Subcutaneous abdominal adipose tissue (tissue), 5 donors: ENCODE data around the gene NRP2.

Source experiments
- H3K27ac ChIP-seq: one replicate; pipeline ENCODE4 v1.7.0; 2013; ENCODE audit warnings: low read depth, mild to moderate bottlenecking, inconsistent platforms, low read length, moderate library complexity
- H3K27me3 ChIP-seq, 5 donors: one replicate each; pipeline ENCODE4 v1.7.0; 2013; ENCODE audit warnings: low read length in 5 of 5, inconsistent platforms in 1 of 5; ENCODE audit not compliant: control insufficient read depth in 5 of 5, insufficient read depth in 4 of 5
- H3K36me3 ChIP-seq, 5 donors: one replicate each; pipeline ENCODE4 v1.7.0; 2013; ENCODE audit warnings: low read length in 5 of 5; ENCODE audit not compliant: control insufficient read depth in 5 of 5, insufficient read depth in 5 of 5
- H3K4me1 ChIP-seq, 5 donors: one replicate each; pipeline ENCODE4 v1.7.0; 2013; ENCODE audit warnings: low read length in 5 of 5, mild to moderate bottlenecking in 3 of 5, moderate library complexity in 1 of 5; ENCODE audit not compliant: control insufficient read depth in 5 of 5, insufficient read depth in 5 of 5
- H3K4me3 ChIP-seq, 5 donors: one replicate each; pipeline ENCODE4 v1.7.0; 2013; ENCODE audit warnings: low read length in 5 of 5, low read depth in 1 of 5
- H3K9ac ChIP-seq, 5 donors: one replicate each; pipeline ENCODE4 v1.7.0; 2013; ENCODE audit warnings: low read length in 5 of 5, mild to moderate bottlenecking in 4 of 5, moderate library complexity in 3 of 5
- H3K9me3 ChIP-seq, 5 donors: one replicate each; pipeline ENCODE4 v1.7.0; 2013; ENCODE audit warnings: low read length in 5 of 5; ENCODE audit not compliant: control insufficient read depth in 5 of 5
- donor health status: healthy.
- donor health status: healthy.
- donor health status: healthy.
- donor health status: healthy.
- donor health status: healthy.

The NRP2 gene

GRCh38 chr2:205785507-205786260 is 103.4 kb downstream of the NRP2 start:
- H3K9ac ChIP-seq = no peak overlapping the region
- H3K4me1 ChIP-seq = peaks cover 0 to 3% (median 0%) of the 10 kb centered on the region in 5 donors
- peaks cover 0 to 20% (median 0%) of the 10 kb centered on the region in 5 donors for H3K36me3 ChIP-seq
- no peaks in the 10 kb centered on the region for H3K9me3 ChIP-seq
- H3K27ac ChIP-seq = no peak overlapping the region
- H3K4me3 ChIP-seq = no peak overlapping the region
- H3K27me3 ChIP-seq = no peaks in the 10 kb centered on the region

GRCh38 chr2:205786976-205787375 is 104.7 kb downstream of the NRP2 start:
- Histone ChIP-seq H3K4me1 (peaks cover 0 to 3% (median 0%) of the 10 kb centered on the region in 5 donors), H3K9ac (no peak overlapping the region), H3K9me3 (no peaks in the 10 kb centered on the region), H3K27me3 (no peaks in the 10 kb centered on the region), H3K27ac (no peak overlapping the region), H3K36me3 (peaks cover 0 to 29% (median 3%) of the 10 kb centered on the region in 5 donors), H3K4me3 (no peak overlapping the region)

GRCh38 chr2:205787761-205788160 is 105.5 kb downstream of the NRP2 start:
- no peak overlapping the region for H3K9ac ChIP-seq
- H3K4me1 ChIP-seq = peaks cover 0 to 3% (median 0%) of the 10 kb centered on the region in 5 donors
- H3K27ac ChIP-seq = no peak overlapping the region
- H3K4me3 ChIP-seq = no peak overlapping the region
- no peaks in the 10 kb centered on the region for H3K27me3 ChIP-seq
- no peaks in the 10 kb centered on the region for H3K9me3 ChIP-seq
- peaks cover 0 to 37% (median 5%) of the 10 kb centered on the region in 5 donors for H3K36me3 ChIP-seq

GRCh38 chr2:205789906-205790305 is 107.6 kb downstream of the NRP2 start:
- Histone ChIP-seq H3K4me3 (no peak overlapping the region), H3K36me3 (peaks cover 9 to 52% (median 15%) of the 10 kb centered on the region in 5 donors), H3K9me3 (no peaks in the 10 kb centered on the region), H3K27me3 (no peaks in the 10 kb centered on the region), H3K4me1 (peaks cover 0 to 10% (median 0%) of the 10 kb centered on the region in 5 donors), H3K9ac (no peak overlapping the region), H3K27ac (no peak overlapping the region)

GRCh38 chr2:205792908-205793307 is 110.6 kb downstream of the NRP2 start:
- H3K36me3 ChIP-seq = peaks cover 19 to 71% (median 38%) of the 10 kb centered on the region in 5 donors
- H3K9me3 ChIP-seq = peaks cover 0 to 6% (median 0%) of the 10 kb centered on the region in 5 donors
- H3K27me3 ChIP-seq = no peaks in the 10 kb centered on the region
- no peak overlapping the region for H3K4me3 ChIP-seq
- peaks cover 0 to 10% (median 0%) of the 10 kb centered on the region in 5 donors for H3K4me1 ChIP-seq
- H3K27ac ChIP-seq = no peak overlapping the region
- no peak overlapping the region for H3K9ac ChIP-seq

- H3K27ac ChIP-seq = no peak overlapping the region
- peaks cover 0 to 10% (median 0%) of the 10 kb centered on the region in 5 donors for H3K4me1 ChIP-seq
- H3K9ac ChIP-seq = no peak overlapping the region
- H3K36me3 ChIP-seq = peaks cover 14 to 56% (median 40%) of the 10 kb centered on the region in 5 donors
- H3K4me3 ChIP-seq = no peak overlapping the region
- H3K9me3 ChIP-seq = peaks cover 2 to 12% (median 7%) of the 10 kb centered on the region in 5 donors
- no peaks in the 10 kb centered on the region for H3K27me3 ChIP-seq
Observed at GRCh38 chr2:205796805-205797313, 114.6 kb downstream of the NRP2 start.

GRCh38 chr2:205797866-205798265 is 115.6 kb downstream of the NRP2 start:
- Histone ChIP-seq H3K27ac (no peak overlapping the region), H3K4me3 (no peak overlapping the region), H3K27me3 (no peaks in the 10 kb centered on the region), H3K9ac (no peak overlapping the region), H3K4me1 (peaks cover 0 to 5% (median 0%) of the 10 kb centered on the region in 5 donors), H3K9me3 (peaks cover 2 to 12% (median 7%) of the 10 kb centered on the region in 5 donors), H3K36me3 (peaks cover 14 to 46% (median 34%) of the 10 kb centered on the region in 5 donors)

GRCh38 chr2:205800224-205800623 is 117.9 kb downstream of the NRP2 start:
- no peak overlapping the region for H3K4me3 ChIP-seq
- peaks cover 10 to 28% (median 25%) of the 10 kb centered on the region in 5 donors for H3K36me3 ChIP-seq
- H3K4me1 ChIP-seq = no peaks in the 10 kb centered on the region
- H3K9me3 ChIP-seq = peaks cover 2 to 12% (median 7%) of the 10 kb centered on the region in 5 donors
- H3K9ac ChIP-seq = no peak overlapping the region
- no peak overlapping the region for H3K27ac ChIP-seq
- peaks cover 0 to 3% (median 0%) of the 10 kb centered on the region in 5 donors for H3K27me3 ChIP-seq

- Histone ChIP-seq H3K9ac (no peak overlapping the region), H3K4me3 (no peak overlapping the region), H3K27ac (no peak overlapping the region), H3K9me3 (peaks cover 2 to 12% (median 7%) of the 10 kb centered on the region in 5 donors), H3K36me3 (peaks cover 6 to 23% (median 20%) of the 10 kb centered on the region in 5 donors), H3K27me3 (peaks cover 0 to 3% (median 0%) of the 10 kb centered on the region in 5 donors), H3K4me1 (no peaks in the 10 kb centered on the region)
Observed at GRCh38 chr2:205800773-205801172, 118.5 kb downstream of the NRP2 start.

GRCh38 chr2:205802065-205802464 is 119.8 kb downstream of the NRP2 start:
- Histone ChIP-seq H3K9ac (no peak overlapping the region), H3K27ac (no peak overlapping the region), H3K4me1 (no peaks in the 10 kb centered on the region), H3K9me3 (peaks cover 2 to 12% (median 7%) of the 10 kb centered on the region in 5 donors), H3K4me3 (no peak overlapping the region), H3K36me3 (peaks cover 0 to 11% (median 7%) of the 10 kb centered on the region in 5 donors), H3K27me3 (peaks cover 0 to 3% (median 0%) of the 10 kb centered on the region in 5 donors)
